Activated CD4-positive, alpha-beta T cell treated with anti-CD3 and anti-CD28 coated beads for 48 hours (primary cell): ENCODE data around the gene NDP.

ENCODE experiments used
- DNase-seq: peaks from one replicate; pipeline ENCODE4 v3.0.0-alpha.2; 2020

NDP gene

GRCh38 chrX:43973249-43974099, at the start of gene NDP:
TSS of gene NDP (minus strand) at chrX:43973390. CDS start at chrX:43958645, 14,745 bp downstream.
- DNase-seq = no peak

GRCh38 chrX:44022964-44023363, 49.8 kb upstream of the NDP start:
- DNase-seq = no peak

GRCh38 chrX:44020693-44021092, 47.5 kb upstream of the NDP start:
- DNase-seq = no peak

DNA sequence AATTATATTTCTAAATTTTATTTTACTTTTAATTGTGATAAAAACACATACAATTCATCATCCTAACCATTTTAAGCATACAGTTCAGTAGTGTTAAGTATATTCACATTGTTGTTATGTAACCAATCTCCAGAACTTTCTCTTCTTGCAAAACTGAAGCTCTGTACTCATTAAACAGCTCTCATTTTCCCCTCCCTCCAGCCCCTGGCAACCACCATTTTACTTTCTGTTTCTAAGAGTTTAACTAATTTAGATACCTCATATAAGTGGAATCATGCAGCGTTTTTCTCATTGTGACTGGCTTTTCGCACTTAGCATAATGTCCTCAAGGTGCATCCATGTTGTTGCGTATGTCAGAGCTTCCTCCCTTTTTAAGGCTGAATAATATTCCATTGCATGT, 46.7 kb upstream of the NDP start:
- DNase-seq = no peak

DNA sequence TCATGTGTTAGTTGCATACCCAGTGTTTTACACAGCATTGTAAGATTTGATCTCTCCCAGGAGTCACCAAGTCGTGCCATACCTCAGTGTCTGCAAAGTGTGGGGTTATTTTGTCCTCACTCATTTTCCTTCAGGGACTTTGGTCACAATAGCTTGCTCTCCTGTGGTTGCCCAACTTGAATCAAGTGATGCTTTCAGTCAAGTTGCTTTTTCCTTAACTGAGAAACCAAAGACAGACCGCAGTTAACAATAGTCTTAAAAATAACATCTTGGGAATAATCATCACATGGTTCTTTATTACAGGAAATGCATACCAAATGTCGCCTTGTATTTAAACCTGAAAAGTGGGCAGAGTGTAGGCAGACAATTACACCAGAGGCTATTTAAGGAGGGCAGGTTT, 44.5 kb upstream of the NDP start:
- no peak for DNase-seq

GRCh38 chrX:44016906-44017305, 43.7 kb upstream of the NDP start:
- DNase-seq = no peak

GRCh38 chrX:44012484-44013096, 39.4 kb upstream of the NDP start:
- DNase-seq = peak; percentile 68

DNA sequence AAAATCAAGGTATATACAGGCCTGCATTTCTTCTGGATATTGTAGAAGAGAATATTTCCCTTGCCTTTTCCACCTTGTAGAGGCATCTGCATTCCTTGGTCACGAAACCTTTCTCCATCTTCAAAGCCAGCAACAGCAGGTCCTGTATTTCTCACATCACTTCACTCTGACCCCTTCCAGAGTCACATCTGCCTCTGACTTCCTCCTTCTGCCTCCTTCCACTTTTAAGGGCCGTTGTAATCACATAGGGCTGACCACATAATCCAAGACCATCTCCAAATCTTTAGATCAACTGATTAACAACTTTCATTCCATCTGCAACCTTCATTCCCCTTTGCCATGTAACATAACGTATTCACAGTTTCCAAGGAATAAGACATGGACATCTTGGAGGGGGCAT, 38.3 kb upstream of the NDP start:
- no peak for DNase-seq

DNA sequence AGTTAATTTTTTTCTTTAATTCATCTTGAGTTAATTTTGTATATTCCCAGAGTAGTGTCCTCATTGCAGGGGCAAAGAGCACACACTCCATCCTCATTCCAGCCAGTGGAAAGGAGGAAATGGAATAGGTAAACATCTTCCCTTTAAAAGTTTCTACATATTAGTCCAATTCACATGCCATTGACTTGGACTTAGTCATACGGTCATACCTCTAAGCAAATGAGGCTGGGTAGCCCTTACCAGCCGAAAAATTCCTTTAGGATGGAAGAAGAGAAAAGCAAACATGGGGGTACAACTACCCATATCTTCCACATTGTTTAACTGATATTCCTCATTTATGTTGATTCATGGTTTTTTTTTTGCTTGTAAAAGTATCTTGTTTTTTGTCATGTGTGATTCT, 37.4 kb upstream of the NDP start:
- DNase-seq = no peak

- DNase-seq = no peak
Observed at GRCh38 chrX:44006081-44006480, 32.9 kb upstream of the NDP start.

DNA sequence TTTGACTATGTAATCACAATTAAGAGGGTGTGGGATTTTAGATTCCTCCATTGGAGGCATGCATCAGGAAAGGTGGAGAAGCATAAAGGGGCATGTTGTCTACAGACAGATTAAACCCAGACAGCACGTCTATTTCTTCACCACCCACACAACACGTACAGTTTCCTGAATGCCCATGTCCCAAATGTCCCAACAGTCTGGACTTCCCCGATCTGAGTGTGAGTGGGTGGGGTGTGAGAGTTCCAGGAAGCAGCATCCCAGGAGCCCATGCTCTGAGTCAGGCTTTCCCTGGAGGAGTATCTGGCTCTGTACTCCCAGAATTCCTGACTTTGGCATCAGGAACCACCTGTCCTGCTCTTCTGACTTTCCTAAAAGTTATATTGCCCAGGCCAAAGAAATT, 30.8 kb upstream of the NDP start:
- DNase-seq = no peak

DNA sequence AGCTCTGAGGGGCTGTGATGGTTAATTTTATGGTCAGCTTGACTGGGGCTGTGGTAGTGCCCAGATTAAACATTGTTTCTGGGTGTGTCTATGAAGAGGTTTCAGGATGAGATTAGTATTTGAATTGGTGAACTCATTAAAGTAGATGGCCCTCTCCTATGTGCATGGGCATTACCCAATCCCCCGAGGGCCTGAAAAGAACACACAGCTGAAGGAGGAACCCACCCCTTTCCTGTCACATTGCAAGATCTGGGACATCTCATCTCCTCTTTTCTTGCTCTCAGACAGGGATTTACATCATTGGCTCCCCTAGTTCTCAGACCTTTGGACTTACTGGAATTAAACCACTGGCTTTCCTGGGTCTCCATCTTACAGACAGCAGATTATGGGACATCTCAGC, 29.4 kb upstream of the NDP start:
- DNase-seq = no peak

DNA sequence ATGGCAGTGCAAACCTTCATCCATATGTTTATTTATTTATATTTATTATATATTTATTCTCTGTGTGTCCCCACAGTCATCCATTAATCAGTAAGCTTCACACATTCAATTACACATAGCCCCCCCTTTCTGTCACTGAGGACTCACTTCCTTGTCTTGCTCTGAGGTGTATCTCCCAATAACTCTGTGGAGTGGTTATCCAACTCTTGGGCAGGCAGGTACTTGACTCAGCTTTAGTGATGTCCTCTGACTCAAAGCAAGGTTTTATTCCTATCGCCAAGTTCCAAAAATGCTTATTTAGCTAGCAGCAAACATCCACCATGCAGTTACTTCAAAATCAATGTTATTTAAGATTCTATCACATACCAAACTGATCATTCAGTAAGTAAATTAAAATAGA, 25.2 kb upstream of the NDP start:
- no peak for DNase-seq

- no peak for DNase-seq
Observed at GRCh38 chrX:43996491-43996890, 23.3 kb upstream of the NDP start.

DNA sequence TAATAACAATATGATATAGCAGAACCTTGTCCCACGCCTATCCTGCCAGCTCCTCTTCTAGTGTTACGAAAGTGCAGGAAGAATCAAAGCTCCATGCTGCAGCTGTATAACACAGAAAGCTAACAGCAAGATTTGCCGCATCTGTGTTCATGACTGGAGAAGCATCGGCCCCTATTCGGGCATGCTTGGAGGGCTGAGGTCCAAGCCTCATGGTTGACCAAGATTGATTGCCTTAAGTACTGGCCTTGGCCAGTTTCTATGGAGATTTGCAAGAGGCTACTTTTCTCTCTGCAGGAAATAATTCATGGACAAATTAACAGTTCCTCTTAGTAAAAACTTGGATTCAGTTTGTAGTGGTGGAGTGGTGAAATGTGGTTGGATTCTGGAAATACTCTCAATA, 12.9 kb upstream of the NDP start:
- DNase-seq = no peak

DNA sequence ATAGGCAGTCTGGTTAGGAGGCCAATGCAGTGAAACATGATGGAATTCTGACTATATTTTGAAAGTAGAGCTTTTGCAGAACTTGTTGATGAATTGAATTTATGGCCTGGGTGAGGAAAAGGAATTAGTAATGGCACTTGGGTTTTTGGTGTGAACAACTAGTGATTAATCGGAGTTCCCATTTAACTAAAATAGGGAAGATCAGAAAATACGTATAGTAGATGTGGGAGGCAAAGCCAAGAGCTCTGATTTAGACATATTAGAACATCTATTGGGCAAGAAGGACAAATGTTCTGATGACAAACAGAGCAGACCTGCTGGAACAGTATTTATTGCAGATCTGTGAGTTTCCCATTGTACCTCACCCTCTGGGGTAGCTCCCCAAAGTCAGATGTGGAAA, 12.3 kb upstream of the NDP start:
- DNase-seq = no peak

GRCh38 chrX:43978226-43978625, 5.0 kb upstream of the NDP start:
- DNase-seq = no peak

DNA sequence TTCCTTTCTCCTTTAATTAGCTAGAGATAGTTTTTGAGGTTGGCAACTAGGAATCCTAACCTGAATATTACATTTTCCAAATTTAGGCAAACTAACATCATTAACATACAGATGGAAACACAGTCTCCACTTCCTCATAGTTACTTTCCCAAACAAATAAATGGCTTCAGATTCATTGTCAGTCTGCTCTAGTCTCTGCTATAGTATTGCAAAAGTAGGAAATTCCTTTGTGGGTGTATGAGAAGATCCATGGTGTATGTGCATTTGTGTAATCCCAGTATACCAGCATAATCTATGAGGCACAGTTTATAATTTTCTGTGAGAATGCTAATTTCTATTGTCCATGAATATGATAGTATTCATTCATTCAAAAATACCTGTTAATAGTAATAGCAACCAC, 3.0 kb upstream of the NDP start:
- no peak for DNase-seq

- no peak for DNase-seq
Observed at GRCh38 chrX:43975796-43976195, 2.6 kb upstream of the NDP start.

DNA sequence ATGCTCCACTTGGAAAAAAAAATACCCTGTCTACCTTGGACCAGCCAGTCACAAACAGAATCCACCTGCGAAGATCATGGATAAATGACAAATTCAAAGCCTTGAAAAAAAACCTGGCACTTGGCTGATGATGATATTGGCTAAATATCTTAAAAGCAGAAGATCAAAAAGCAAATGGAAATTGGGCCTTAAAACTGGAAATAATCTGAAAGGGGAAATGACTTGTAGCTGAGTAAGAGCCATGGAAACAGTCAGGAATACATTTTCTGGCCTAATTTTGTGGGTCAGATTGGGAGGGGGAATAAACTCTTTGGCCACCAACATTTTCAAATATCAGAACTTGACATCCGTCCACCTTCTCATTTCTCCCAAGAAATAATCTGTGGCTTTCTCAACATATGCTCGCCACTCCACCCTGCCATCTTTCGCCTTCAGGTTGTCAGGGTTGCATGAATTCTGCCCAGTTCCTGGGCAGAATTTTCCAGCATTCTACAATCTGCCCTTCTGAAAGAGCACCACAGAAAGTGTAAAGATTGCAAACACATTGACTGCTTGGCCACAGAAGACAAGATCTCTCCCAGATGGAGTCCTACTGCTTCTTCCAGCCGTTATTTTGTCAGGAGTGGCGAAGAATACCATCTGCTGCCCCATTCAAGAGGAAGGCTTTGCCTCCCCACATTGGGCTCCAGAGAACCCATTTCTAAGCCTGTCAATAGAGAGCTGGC, 1.7 kb upstream of the NDP start:
- DNase-seq = no peak

- DNase-seq = no peak
Observed at GRCh38 chrX:43974100-43974475, 898 bp upstream of the NDP start.

GRCh38 chrX:43971966-43972961, 926 bp downstream of the NDP start:
- DNase-seq = no peak

- DNase-seq = no peak
Observed at GRCh38 chrX:43970528-43970927, 2.7 kb downstream of the NDP start.
